ENCODE measurements around the gene DYNLRB1.

DNA sequence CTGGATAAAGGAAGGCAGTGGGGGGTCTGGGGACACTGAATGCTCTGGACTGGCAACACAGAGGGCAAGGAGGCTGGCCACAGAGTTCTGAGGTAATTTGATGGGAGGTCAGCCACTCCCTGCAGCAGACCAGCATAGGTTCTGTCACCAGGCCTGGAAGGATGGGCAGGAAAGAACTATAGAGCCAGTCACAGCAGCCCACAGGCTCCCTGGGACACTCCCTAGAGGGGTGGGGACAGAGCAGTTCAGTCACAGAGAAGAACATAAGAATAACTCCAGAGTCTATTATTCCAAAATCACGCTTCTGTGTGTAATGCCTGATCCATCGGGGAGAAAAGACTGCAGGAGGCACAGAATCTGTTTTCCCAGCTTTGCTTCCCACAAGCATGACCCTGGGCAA is 19.6 kb downstream of the DYNLRB1 start:
- TF ChIP-seq, protein P1, sequence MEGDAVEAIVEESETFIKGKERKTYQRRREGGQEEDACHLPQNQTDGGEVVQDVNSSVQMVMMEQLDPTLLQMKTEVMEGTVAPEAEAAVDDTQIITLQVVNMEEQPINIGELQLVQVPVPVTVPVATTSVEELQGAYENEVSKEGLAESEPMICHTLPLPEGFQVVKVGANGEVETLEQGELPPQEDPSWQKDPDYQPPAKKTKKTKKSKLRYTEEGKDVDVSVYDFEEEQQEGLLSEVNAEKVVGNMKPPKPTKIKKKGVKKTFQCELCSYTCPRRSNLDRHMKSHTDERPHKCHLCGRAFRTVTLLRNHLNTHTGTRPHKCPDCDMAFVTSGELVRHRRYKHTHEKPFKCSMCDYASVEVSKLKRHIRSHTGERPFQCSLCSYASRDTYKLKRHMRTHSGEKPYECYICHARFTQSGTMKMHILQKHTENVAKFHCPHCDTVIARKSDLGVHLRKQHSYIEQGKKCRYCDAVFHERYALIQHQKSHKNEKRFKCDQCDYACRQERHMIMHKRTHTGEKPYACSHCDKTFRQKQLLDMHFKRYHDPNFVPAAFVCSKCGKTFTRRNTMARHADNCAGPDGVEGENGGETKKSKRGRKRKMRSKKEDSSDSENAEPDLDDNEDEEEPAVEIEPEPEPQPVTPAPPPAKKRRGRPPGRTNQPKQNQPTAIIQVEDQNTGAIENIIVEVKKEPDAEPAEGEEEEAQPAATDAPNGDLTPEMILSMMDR (IDR thresholded peaks at IDR 0.05) = no peak
- TF ChIP-seq POLR2A (IDR thresholded peaks at IDR 0.05) = no peak
- no peak for TF ChIP-seq EP300 (IDR thresholded peaks at IDR 0.05)
- TF ChIP-seq POLR2AphosphoS5 (IDR thresholded peaks at IDR 0.05) = no peak
